GM23338 (cell line): ENCODE data around the gene MCM9. TPM values are rescaled to one million over a fixed set of nuclear protein-coding genes. Genes with fewer than 3 reads are reported as not detected.

Experiments used
- ATAC-seq: fragments of 200-7000 bp; cut with Tn5 transposase; 3 replicates; pipeline ENCODE4 v1.9.1; 2020
- DNase-seq: peaks from one replicate; pipeline ENCODE4 v3.0.0-alpha.2; 2015; ENCODE audit warnings: low spot score
- H2AFZ ChIP-seq: fragments of 200-600 bp; sonication (generic); 2 replicates; pipeline ENCODE4 v1.8.0; 2016; ENCODE audit warnings: antibody characterized with exemption, mild to moderate bottlenecking, moderate library complexity
- H3F3A ChIP-seq: fragments of 200-600 bp; sonication (generic); replicated peaks from 2 replicates; pipeline ENCODE4 v1.8.0; 2017; ENCODE audit warnings: antibody characterized with exemption, mixed run types, low read depth
- H3K27ac ChIP-seq: fragments of 200-600 bp; sonication (generic); 2 replicates; pipeline ENCODE4 v1.6.1; 2016; ENCODE audit warnings: low read depth
- H3K27me3 ChIP-seq: fragments of 200-600 bp; sonication (generic); 2 replicates; pipeline ENCODE4 v1.8.0; 2016; ENCODE audit warnings: mild to moderate bottlenecking, mixed run types, moderate library complexity; ENCODE audit not compliant: insufficient read depth
- H3K36me3 ChIP-seq: fragments of 200-600 bp; sonication (generic); 2 replicates; pipeline ENCODE4 v1.8.0; 2016; ENCODE audit warnings: mild to moderate bottlenecking; ENCODE audit not compliant: insufficient read depth
- H3K4me1 ChIP-seq: fragments of 200-600 bp; sonication (generic); 2 replicates; pipeline ENCODE4 v1.8.0; 2016; ENCODE audit warnings: mild to moderate bottlenecking, moderate library complexity; ENCODE audit not compliant: insufficient read depth
- H3K4me2 ChIP-seq: fragments of 200-600 bp; sonication (generic); 2 replicates; pipeline ENCODE4 v1.7.1; 2017; ENCODE audit warnings: mixed run types
- H3K4me3 ChIP-seq: fragments of 200-600 bp; sonication (generic); 2 replicates; pipeline ENCODE4 v1.6.1; 2016; ENCODE audit warnings: mixed run types
- H3K79me2 ChIP-seq: fragments of 200-600 bp; sonication (generic); replicated peaks from 2 replicates; pipeline ENCODE4 v1.8.0; 2017; ENCODE audit warnings: mild to moderate bottlenecking; ENCODE audit not compliant: insufficient read depth
- H3K9me2 ChIP-seq: fragments of 200-600 bp; sonication (generic); 2 replicates; pipeline ENCODE4 v1.8.0; 2017; ENCODE audit not compliant: insufficient read depth
- H4K20me1 ChIP-seq: fragments of 200-600 bp; sonication (generic); replicated peaks from 2 replicates; pipeline ENCODE4 v1.8.0; 2017; ENCODE audit warnings: mild to moderate bottlenecking; ENCODE audit not compliant: insufficient read depth
- H3K27ac Mint-ChIP-seq: 2 replicates; pipeline ENCODE4 v1.8.0; 2020; ENCODE audit warnings: inconsistent platforms, mild to moderate bottlenecking, moderate library complexity, mixed read lengths
- H3K27me3 Mint-ChIP-seq: 3 replicates; pipeline ENCODE4 v1.8.0; 2022; ENCODE audit warnings: low read depth, mild to moderate bottlenecking, moderate library complexity, mixed read lengths, inconsistent platforms; ENCODE audit not compliant: insufficient read depth, poor library complexity
- H3K36me3 Mint-ChIP-seq: 3 replicates; pipeline ENCODE4 v1.8.0; 2021; ENCODE audit warnings: low read depth, mild to moderate bottlenecking, inconsistent platforms, moderate library complexity, mixed read lengths
- H3K4me1 Mint-ChIP-seq: 3 replicates; pipeline ENCODE4 v1.8.0; 2020; ENCODE audit warnings: mild to moderate bottlenecking, inconsistent platforms, mixed read lengths
- H3K4me3 Mint-ChIP-seq: 3 replicates; pipeline ENCODE4 v1.8.0; 2021; ENCODE audit warnings: moderate library complexity, mild to moderate bottlenecking, inconsistent platforms, mixed read lengths
- H3K9me3 Mint-ChIP-seq: 3 replicates; pipeline ENCODE4 v1.8.0; 2020; ENCODE audit warnings: moderate library complexity, mild to moderate bottlenecking, inconsistent platforms, mixed read lengths
- CREB1 ChIP-seq: fragments of 250-450 bp; sonication (Bioruptor Pico); IDR thresholded peaks from 2 replicates; pipeline ENCODE4 v1.5.0; 2020; ENCODE audit warnings: low read depth, mild to moderate bottlenecking, moderate library complexity
- ETS1 ChIP-seq: IDR thresholded peaks from 2 replicates; pipeline ENCODE4 v1.6.1; 2016; ENCODE audit warnings: antibody characterized with exemption
- EZH2 ChIP-seq: fragments of 200-600 bp; sonication (generic); IDR thresholded peaks from one replicate; pipeline ENCODE4 v1.8.0; 2017; ENCODE audit warnings: antibody characterized with exemption, mild to moderate bottlenecking, low read depth; ENCODE audit not compliant: unreplicated experiment
- EZH2phosphoT487 ChIP-seq: fragments of 200-600 bp; sonication (generic); IDR thresholded peaks from one replicate; pipeline ENCODE4 v1.8.1; 2018; ENCODE audit warnings: antibody characterized with exemption; ENCODE audit not compliant: unreplicated experiment
- JUNB ChIP-seq: IDR thresholded peaks from one replicate; pipeline ENCODE4 v1.6.1; 2016; ENCODE audit warnings: antibody characterized with exemption; ENCODE audit not compliant: unreplicated experiment
- NANOG ChIP-seq: IDR thresholded peaks from 2 replicates; pipeline ENCODE4 v1.6.1; 2016; ENCODE audit warnings: antibody characterized with exemption, borderline replicate concordance
- POLR2AphosphoS5 ChIP-seq: IDR thresholded peaks from 2 replicates; pipeline ENCODE4 v1.6.1; 2016; ENCODE audit warnings: antibody characterized with exemption, low read depth
- STAT1 ChIP-seq: IDR thresholded peaks from one replicate; pipeline ENCODE4 v1.6.1; 2016; ENCODE audit warnings: antibody characterized with exemption; ENCODE audit not compliant: unreplicated experiment
- ZNF114 ChIP-seq: fragments of 250-450 bp; sonication (Bioruptor Pico); IDR thresholded peaks from 2 replicates; pipeline ENCODE4 v1.5.0; 2020; ENCODE audit warnings: mild to moderate bottlenecking, moderate library complexity
- ZNF331 ChIP-seq: fragments of 250-450 bp; sonication (Bioruptor Pico); IDR thresholded peaks from 2 replicates; pipeline ENCODE4 v1.5.0; 2020; ENCODE audit warnings: low read depth, mild to moderate bottlenecking, moderate library complexity
- ZNF462 ChIP-seq: fragments of 250-450 bp; sonication (Bioruptor Pico); IDR thresholded peaks from 2 replicates; pipeline ENCODE4 v1.5.0; 2020; ENCODE audit warnings: mild to moderate bottlenecking, moderate library complexity
- polyA plus RNA-seq: library from polyadenylated mRNA; unstranded; fragments of >200 nt; fragmentation: Nextera tagmentation; extraction: Ambion mirVana; gene quantifications from 2 replicates; pipeline ENCODE4 v1.2.1, GENCODE V29; 2016
- total RNA-seq: library from RNA; depleted of rRNA; stranded (reverse); fragments of >200 nt; shearing (Covaris generic); gene quantifications from 2 replicates; pipeline ENCODE4 v1.2.3, GENCODE V29; 2014
- TF ChIP-seq, protein P1 (sequence below): IDR thresholded peaks from one replicate; pipeline ENCODE4 v1.6.1; 2018; ENCODE audit warnings: antibody characterized with exemption; ENCODE audit not compliant: unreplicated experiment
- TF ChIP-seq, protein P2 (sequence below), 2 experiments: fragments of 200-600 bp in 1 of 2; sonication (generic) in 1 of 2; conservative IDR thresholded peaks; 2 replicates each; pipeline versions ENCODE4 v1.5.1 to v1.6.1; 2016 to 2017; ENCODE audit warnings: antibody characterized with exemption in 2 of 2, low read depth in 2 of 2, mild to moderate bottlenecking in 2 of 2, moderate library complexity in 1 of 2

MCM9 gene
- total and polyA plus RNA-seq, 2 experiments from 2014 or later: 14.9 to 16.6 TPM

GRCh38 chr6:118882314-118882905 is 52.5 kb downstream of the MCM9 start:
- peaks cover 36% of the 10 kb centered on the region for H3K79me2 ChIP-seq
- TF ChIP-seq, protein P1, sequence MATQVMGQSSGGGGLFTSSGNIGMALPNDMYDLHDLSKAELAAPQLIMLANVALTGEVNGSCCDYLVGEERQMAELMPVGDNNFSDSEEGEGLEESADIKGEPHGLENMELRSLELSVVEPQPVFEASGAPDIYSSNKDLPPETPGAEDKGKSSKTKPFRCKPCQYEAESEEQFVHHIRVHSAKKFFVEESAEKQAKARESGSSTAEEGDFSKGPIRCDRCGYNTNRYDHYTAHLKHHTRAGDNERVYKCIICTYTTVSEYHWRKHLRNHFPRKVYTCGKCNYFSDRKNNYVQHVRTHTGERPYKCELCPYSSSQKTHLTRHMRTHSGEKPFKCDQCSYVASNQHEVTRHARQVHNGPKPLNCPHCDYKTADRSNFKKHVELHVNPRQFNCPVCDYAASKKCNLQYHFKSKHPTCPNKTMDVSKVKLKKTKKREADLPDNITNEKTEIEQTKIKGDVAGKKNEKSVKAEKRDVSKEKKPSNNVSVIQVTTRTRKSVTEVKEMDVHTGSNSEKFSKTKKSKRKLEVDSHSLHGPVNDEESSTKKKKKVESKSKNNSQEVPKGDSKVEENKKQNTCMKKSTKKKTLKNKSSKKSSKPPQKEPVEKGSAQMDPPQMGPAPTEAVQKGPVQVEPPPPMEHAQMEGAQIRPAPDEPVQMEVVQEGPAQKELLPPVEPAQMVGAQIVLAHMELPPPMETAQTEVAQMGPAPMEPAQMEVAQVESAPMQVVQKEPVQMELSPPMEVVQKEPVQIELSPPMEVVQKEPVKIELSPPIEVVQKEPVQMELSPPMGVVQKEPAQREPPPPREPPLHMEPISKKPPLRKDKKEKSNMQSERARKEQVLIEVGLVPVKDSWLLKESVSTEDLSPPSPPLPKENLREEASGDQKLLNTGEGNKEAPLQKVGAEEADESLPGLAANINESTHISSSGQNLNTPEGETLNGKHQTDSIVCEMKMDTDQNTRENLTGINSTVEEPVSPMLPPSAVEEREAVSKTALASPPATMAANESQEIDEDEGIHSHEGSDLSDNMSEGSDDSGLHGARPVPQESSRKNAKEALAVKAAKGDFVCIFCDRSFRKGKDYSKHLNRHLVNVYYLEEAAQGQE: no peak
- TF ChIP-seq JUNB (no peak), ZNF462 (CRISPR knock-in tag) (no peak), ZNF114 (CRISPR knock-in tag) (no peak), NANOG (no peak), EZH2phosphoT487 (no peak), STAT1 (no peak), POLR2AphosphoS5 (no peak), CREB1 (no peak), ZNF331 (CRISPR knock-in tag) (no peak), ETS1 (no peak), EZH2 (no peak)
- TF ChIP-seq, protein P2, sequence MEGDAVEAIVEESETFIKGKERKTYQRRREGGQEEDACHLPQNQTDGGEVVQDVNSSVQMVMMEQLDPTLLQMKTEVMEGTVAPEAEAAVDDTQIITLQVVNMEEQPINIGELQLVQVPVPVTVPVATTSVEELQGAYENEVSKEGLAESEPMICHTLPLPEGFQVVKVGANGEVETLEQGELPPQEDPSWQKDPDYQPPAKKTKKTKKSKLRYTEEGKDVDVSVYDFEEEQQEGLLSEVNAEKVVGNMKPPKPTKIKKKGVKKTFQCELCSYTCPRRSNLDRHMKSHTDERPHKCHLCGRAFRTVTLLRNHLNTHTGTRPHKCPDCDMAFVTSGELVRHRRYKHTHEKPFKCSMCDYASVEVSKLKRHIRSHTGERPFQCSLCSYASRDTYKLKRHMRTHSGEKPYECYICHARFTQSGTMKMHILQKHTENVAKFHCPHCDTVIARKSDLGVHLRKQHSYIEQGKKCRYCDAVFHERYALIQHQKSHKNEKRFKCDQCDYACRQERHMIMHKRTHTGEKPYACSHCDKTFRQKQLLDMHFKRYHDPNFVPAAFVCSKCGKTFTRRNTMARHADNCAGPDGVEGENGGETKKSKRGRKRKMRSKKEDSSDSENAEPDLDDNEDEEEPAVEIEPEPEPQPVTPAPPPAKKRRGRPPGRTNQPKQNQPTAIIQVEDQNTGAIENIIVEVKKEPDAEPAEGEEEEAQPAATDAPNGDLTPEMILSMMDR (conservative IDR thresholded peaks at IDR 0.05; ENCODE audit: low read depth in 2 of 2): no peak
- Mint-ChIP-seq H3K27ac (peak overlapping the region; percentile 84), H3K4me1 (peaks cover 29% of the 10 kb centered on the region), H3K4me3 (no peak overlapping the region), H3K9me3 (no peaks in the 10 kb centered on the region), H3K36me3 (no peaks in the 10 kb centered on the region), H3K27me3 (peaks cover 5% of the 10 kb centered on the region)
- no peaks in the 10 kb centered on the region for H3F3A ChIP-seq
- no peaks in the 10 kb centered on the region for H3K9me2 ChIP-seq
- H3K27ac ChIP-seq: peak overlapping the region; percentile 11; the same call in 1 of the 2 replicates
- no peaks in the 10 kb centered on the region for H4K20me1 ChIP-seq
- ATAC-seq (peak; percentile 30; the same call in 2 of the 3 replicates), DNase-seq (no peak)
- peaks cover 11% of the 10 kb centered on the region for H3K4me1 ChIP-seq
- no peaks in the 10 kb centered on the region for H3K36me3 ChIP-seq
- no peaks in the 10 kb centered on the region for H3K27me3 ChIP-seq
- peak overlapping the region; percentile 12; the same call in 1 of the 2 replicates for H3K4me2 ChIP-seq
- peak overlapping the region; percentile 52; the same call in 1 of the 2 replicates for H2AFZ ChIP-seq
- H3K4me3 ChIP-seq: no peak overlapping the region
